H1 (cell line): ENCODE data around the gene STX16. TPM values are rescaled to one million over a fixed set of nuclear protein-coding genes. Genes with fewer than 3 reads are reported as not detected.

Experiments used
- CTCF ChIA-PET: fragments of 300-600 bp; sonication (Branson Sonifier 250); formaldehyde crosslinking; loops from one replicate; lab custom pipeline; 2021; ENCODE audit not compliant: partially characterized antibody; lab: Charles Lee
- POLR2A ChIA-PET: fragments of 300-600 bp; sonication (Branson Sonifier 250); formaldehyde crosslinking; loops from one replicate; lab custom pipeline; 2021; ENCODE audit warnings: inconsistent platforms; ENCODE audit not compliant: partially characterized antibody; lab: Charles Lee
- DNase-seq, 2 experiments: peaks; one replicate each; pipeline versions ENCODE4 v3.0.0 to v3.0.0-alpha.2; 2010 to 2022; ENCODE audit warnings: low spot score in 2 of 2, low read depth in 1 of 2, mixed read lengths in 1 of 2
- FAIRE-seq: peaks from 2 replicates; lab custom pipeline; 2011; peaks lifted over from hg19 to GRCh38; lab: Jason Lieb, UNC
- H2AFZ ChIP-seq: 2 replicates; pipeline ENCODE4 v1.8.1; 2012; ENCODE audit warnings: low read length, inconsistent platforms
- H2AK5ac ChIP-seq: 2 replicates; pipeline ENCODE4 v1.6.1; 2013; ENCODE audit warnings: low read depth, low read length
- H2BK120ac ChIP-seq: replicated peaks from 2 replicates; pipeline ENCODE3; 2013; ENCODE audit warnings: low read depth, low read length, inconsistent platforms
- H2BK12ac ChIP-seq: 2 replicates; pipeline ENCODE4 v1.6.1; 2013; ENCODE audit warnings: low read depth, low read length
- H2BK15ac ChIP-seq: 2 replicates; pipeline ENCODE4 v1.6.1; 2013; ENCODE audit warnings: low read length
- H2BK20ac ChIP-seq: 2 replicates; pipeline ENCODE4 v1.6.1; 2013; ENCODE audit warnings: low read length
- H2BK5ac ChIP-seq: 2 replicates; pipeline ENCODE4 v1.6.1; 2013; ENCODE audit warnings: low read depth, low read length
- H3K14ac ChIP-seq: 2 replicates; pipeline ENCODE4 v1.6.1; 2013; ENCODE audit warnings: inconsistent platforms; ENCODE audit not compliant: insufficient read length
- H3K18ac ChIP-seq: 2 replicates; pipeline ENCODE4 v1.6.1; 2013; ENCODE audit warnings: low read length; ENCODE audit errors: extremely low read depth
- H3K23ac ChIP-seq: 2 replicates; pipeline ENCODE4 v1.6.1; 2013; ENCODE audit warnings: inconsistent platforms; ENCODE audit not compliant: insufficient read length
- H3K23me2 ChIP-seq: 2 replicates; pipeline ENCODE4 v1.6.1; 2013; ENCODE audit warnings: low read depth, low read length
- H3K27ac ChIP-seq: 2 replicates; pipeline ENCODE4 v1.6.1; 2011; ENCODE audit warnings: low read depth, low read length, inconsistent platforms
- H3K27me3 ChIP-seq, 4 experiments: replicated peaks in 1 of 4; 1 replicate in 1 of 4; 2 replicates in 3 of 4; pipeline versions ENCODE4 v1.6.1 to v1.8.1; 2011 to 2013; ENCODE audit warnings: low read length in 3 of 4, mild to moderate bottlenecking in 3 of 4, inconsistent platforms in 2 of 4, mixed read lengths in 2 of 4, moderate library complexity in 1 of 4; ENCODE audit not compliant: control insufficient read depth in 3 of 4, insufficient read depth in 3 of 4; ENCODE audit errors: extremely low read depth in 1 of 4
- H3K36me3 ChIP-seq, 4 experiments: 2 replicates each; pipeline versions ENCODE4 v1.6.1 to v1.8.1; 2011 to 2013; ENCODE audit warnings: mild to moderate bottlenecking in 4 of 4, low read length in 3 of 4, moderate library complexity in 2 of 4, control low read depth in 1 of 4, inconsistent platforms in 1 of 4; ENCODE audit not compliant: insufficient read depth in 4 of 4, control insufficient read depth in 2 of 4
- H3K4ac ChIP-seq: replicated peaks from 2 replicates; pipeline ENCODE3; 2013; ENCODE audit warnings: low read length, low read depth, mixed read lengths, inconsistent platforms; ENCODE audit not compliant: insufficient read length
- H3K4me1 ChIP-seq, 4 experiments: replicated peaks in 1 of 4; 1 replicate in 1 of 4; 2 replicates in 3 of 4; pipeline versions ENCODE4 v1.6.1 to v1.8.1; 2011 to 2013; ENCODE audit warnings: low read length in 3 of 4, inconsistent platforms in 2 of 4, mixed read lengths in 1 of 4; ENCODE audit not compliant: insufficient read depth in 4 of 4, control insufficient read depth in 3 of 4
- H3K4me2 ChIP-seq, 2 experiments: 2 replicates each; pipeline versions ENCODE4 v1.6.1 to v1.8.1; 2011 to 2013; ENCODE audit warnings: low read depth in 2 of 2, low read length in 2 of 2, control low read depth in 1 of 2, inconsistent platforms in 1 of 2, mild to moderate bottlenecking in 1 of 2; ENCODE audit not compliant: insufficient read depth in 1 of 2
- H3K4me3 ChIP-seq, 4 experiments: fragments of 200-600, 300-600 bp in 1 of 4; sonication (generic), shearing (Covaris generic), sonication (Bioruptor Twin) in 1 of 4; 2 replicates each; pipeline versions ENCODE4 v1.5.1 to v1.8.1; 2011 to 2016; ENCODE audit warnings: low read length in 4 of 4, low read depth in 3 of 4, control low read depth in 2 of 4, inconsistent platforms in 2 of 4, mild to moderate bottlenecking in 2 of 4, mixed read lengths in 1 of 4, moderate library complexity in 1 of 4; ENCODE audit not compliant: insufficient read depth in 2 of 4; ENCODE audit errors: extremely low read depth in 1 of 4
- H3K56ac ChIP-seq: replicated peaks from 2 replicates; pipeline ENCODE3; 2013; ENCODE audit warnings: low read depth, mild to moderate bottlenecking, mixed read lengths, low read length, inconsistent platforms; ENCODE audit not compliant: insufficient read length
- H3K79me1 ChIP-seq: 2 replicates; pipeline ENCODE4 v1.6.1; 2013; ENCODE audit warnings: low read depth, low read length, control low read depth
- H3K79me2 ChIP-seq, 2 experiments: 2 replicates each; pipeline versions ENCODE4 v1.6.1 to v1.8.1; 2012 to 2013; ENCODE audit warnings: low read length in 2 of 2, mild to moderate bottlenecking in 2 of 2, inconsistent platforms in 1 of 2; ENCODE audit not compliant: insufficient read depth in 2 of 2, control insufficient read depth in 1 of 2
- H3K9ac ChIP-seq, 4 experiments: replicated peaks in 1 of 4; 1 replicate in 1 of 4; 2 replicates in 3 of 4; pipeline versions ENCODE4 v1.6.1 to v1.8.1; 2011 to 2013; ENCODE audit warnings: low read depth in 3 of 4, low read length in 3 of 4, control low read depth in 2 of 4, mild to moderate bottlenecking in 2 of 4, moderate library complexity in 2 of 4, inconsistent platforms in 1 of 4; ENCODE audit errors: extremely low read depth in 1 of 4
- H3K9me3 ChIP-seq, 2 experiments: 2 replicates each; pipeline versions ENCODE4 v1.6.1 to v1.8.1; 2012 to 2013; ENCODE audit warnings: mild to moderate bottlenecking in 2 of 2, moderate library complexity in 2 of 2, control low read depth in 1 of 2, inconsistent platforms in 1 of 2, low read depth in 1 of 2, low read length in 1 of 2, mixed read lengths in 1 of 2; ENCODE audit not compliant: insufficient read depth in 2 of 2
- H4K20me1 ChIP-seq, 2 experiments: replicated peaks in 1 of 2; 2 replicates each; pipeline versions ENCODE3 to v1.8.1; 2011 to 2013; ENCODE audit warnings: inconsistent platforms in 2 of 2, low read length in 2 of 2, mild to moderate bottlenecking in 1 of 2; ENCODE audit not compliant: insufficient read depth in 2 of 2, control insufficient read depth in 1 of 2
- H4K5ac ChIP-seq: 2 replicates; pipeline ENCODE4 v1.6.1; 2013; ENCODE audit warnings: low read length, low read depth, mixed read lengths, inconsistent platforms; ENCODE audit not compliant: insufficient read length
- H4K8ac ChIP-seq: 2 replicates; pipeline ENCODE4 v1.8.0; 2013; ENCODE audit warnings: mild to moderate bottlenecking, moderate library complexity, low read length, inconsistent platforms; ENCODE audit not compliant: insufficient read depth; ENCODE audit errors: extremely low read depth
- H4K91ac ChIP-seq: replicated peaks from 2 replicates; pipeline ENCODE3; 2013; ENCODE audit warnings: low read length, mixed read lengths, inconsistent platforms; ENCODE audit not compliant: insufficient read length
- ASH2L ChIP-seq: fragments of 200-600, 300-600 bp; sonication (generic); IDR thresholded peaks from one replicate; pipeline ENCODE4 v1.7.1; 2017; ENCODE audit warnings: low read length
- BACH1 ChIP-seq: IDR thresholded peaks from 2 replicates; pipeline ENCODE4 v1.6.1; 2012; ENCODE audit warnings: low read length, improper control_type of control experiment
- BRCA1 ChIP-seq: IDR thresholded peaks from 2 replicates; pipeline ENCODE4 v1.6.1; 2012; ENCODE audit warnings: low read depth, low read length, improper control_type of control experiment
- CBX5 ChIP-seq: fragments of 300-800, 300-1000 bp; sonication (generic); IDR thresholded peaks from 2 replicates; pipeline ENCODE4 v1.7.1; 2016; ENCODE audit warnings: antibody characterized with exemption, low read length, low read depth
- EGR1 ChIP-seq: IDR thresholded peaks from 2 replicates; pipeline ENCODE4 v1.6.1; 2011; ENCODE audit warnings: low read depth, low read length, borderline replicate concordance
- NRF1 ChIP-seq: IDR thresholded peaks from 2 replicates; pipeline ENCODE4 v1.6.1; 2011; ENCODE audit warnings: mild to moderate bottlenecking, low read depth, low read length, improper control_type of control experiment
- WGBS, 2 experiments: shearing (Covaris generic) in 1 of 2; methylation state at CpG; one replicate each; pipeline versions ENCODE4 v1.1.6 to v1.1.7; 2013 to 2015; ENCODE audit warnings: low lambda C conversion rate in 2 of 2, mixed read lengths in 2 of 2, inconsistent platforms in 1 of 2, low coverage in 1 of 2, missing lambda C conversion rate in 1 of 2; ENCODE audit not compliant: insufficient replicate concordance in 2 of 2, insufficient coverage in 1 of 2, insufficient read length in 1 of 2; ENCODE audit errors: extremely low coverage in 1 of 2, missing lambda C conversion rate in 1 of 2; 5-methylcytosine and 5-hydroxymethylcytosine counted together
- polyA plus RNA-seq, 7 experiments: library from polyadenylated mRNA; depleted of rRNA in 3 of 7; stranded (reverse) in 5 of 7; unstranded in 2 of 7; fragments of >200 nt in 5 of 7; fragments of 200-250 nt in 2 of 7; gene quantifications; 1 replicate in 5 of 7; 2 replicates in 1 of 7; 4 replicates in 1 of 7; pipeline versions ENCODE4 v1.2.1 to v1.2.3, GENCODE V29; 2011 to 2013; ENCODE audit warnings: missing spikeins in 2 of 7, mixed read lengths in 2 of 7
- total RNA-seq: library from RNA; stranded (reverse); fragmentation: NEBNext Ultra II Directional; extraction: Animal tissue kit (Norgen Biotek cat#: 25700); gene quantifications from 2 replicates; pipeline ENCODE4 v1.2.1, GENCODE V29; 2021

The STX16 gene
- total and polyA plus RNA-seq, 2 of the 8 experiments (the other 6 are each of a cell fraction or from before 2014, with no cell fraction given): 45.2 to 61.6 TPM

GRCh38 chr20:58721951-58722778 is 71.1 kb downstream of the STX16 start:
- Histone ChIP-seq H3K18ac (no peak overlapping the region), H3K4me2 (no peak overlapping the region), H3K79me1 (no peaks in the 10 kb centered on the region; the same call in 1 of the 2 replicates), H4K91ac (no peak overlapping the region), H3K9me3 (no peaks in the 10 kb centered on the region; a peak in 1 of 4 replicates), H3K14ac (no peak overlapping the region), H2BK12ac (no peak overlapping the region), H4K20me1 (no peaks in the 10 kb centered on the region), H4K8ac (peak overlapping the region; percentile 11; the same call in 1 of the 2 replicates), H3K9ac (no peak overlapping the region), H2BK15ac (no peak overlapping the region), H3K27ac (no peak overlapping the region), H3K23ac (no peak overlapping the region), H3K79me2 (no peaks in the 10 kb centered on the region), H3K27me3 (peaks cover 0 to 4% (median 1%) of the 10 kb centered on the region in 4 experiments; a peak in 3 of 7 replicates), H3K4me3 (no peak overlapping the region), H3K56ac (no peak overlapping the region), H3K4me1 (peaks cover 0 to 4% (median 0%) of the 10 kb centered on the region in 4 experiments; a peak in 2 of 7 replicates), H2BK20ac (no peak overlapping the region), H4K5ac (no peak overlapping the region), H3K36me3 (no peaks in the 10 kb centered on the region), H3K4ac (no peak overlapping the region), H2BK5ac (no peak overlapping the region), H2BK120ac (no peak overlapping the region), H2AK5ac (no peak overlapping the region), H2AFZ (no peak overlapping the region), H3K23me2 (no peaks in the 10 kb centered on the region)
- DNase-seq (peak in 1 of 2 experiments; percentile 26), FAIRE-seq (no peak)
- WGBS, 2 experiments: 84% methylated on average over 22 of the region's 22 CpGs; no CpG with 5 or more reads in 1 of the 2 experiments
- ChIA-PET CTCF (interaction anchor here (0.7 to 1.7 kb wide), 2 partner anchors 18 to 88 kb away, joined by 3 to 7 read pairs; no protein-coding TSS in a partner anchor), POLR2A (interaction anchor here (2.6 kb wide), 1 partner anchor 10 kb away, joined by 14 read pairs; no protein-coding TSS in a partner anchor)
- TF ChIP-seq NRF1: no peak
- TF ChIP-seq CBX5: no peak
- no peak for TF ChIP-seq BACH1
- TF ChIP-seq EGR1: no peak
- TF ChIP-seq BRCA1: no peak
- TF ChIP-seq ASH2L: no peak
